LNCAP (cell line): ENCODE data around the gene SLC25A42.

ENCODE experiments used
- TF ChIP-seq, protein P1 (sequence below): fragments of 450-650 bp; IDR thresholded peaks from 2 replicates; pipeline ENCODE4 v1.5.1; 2017; ENCODE audit warnings: mild to moderate bottlenecking

The SLC25A42 gene

DNA sequence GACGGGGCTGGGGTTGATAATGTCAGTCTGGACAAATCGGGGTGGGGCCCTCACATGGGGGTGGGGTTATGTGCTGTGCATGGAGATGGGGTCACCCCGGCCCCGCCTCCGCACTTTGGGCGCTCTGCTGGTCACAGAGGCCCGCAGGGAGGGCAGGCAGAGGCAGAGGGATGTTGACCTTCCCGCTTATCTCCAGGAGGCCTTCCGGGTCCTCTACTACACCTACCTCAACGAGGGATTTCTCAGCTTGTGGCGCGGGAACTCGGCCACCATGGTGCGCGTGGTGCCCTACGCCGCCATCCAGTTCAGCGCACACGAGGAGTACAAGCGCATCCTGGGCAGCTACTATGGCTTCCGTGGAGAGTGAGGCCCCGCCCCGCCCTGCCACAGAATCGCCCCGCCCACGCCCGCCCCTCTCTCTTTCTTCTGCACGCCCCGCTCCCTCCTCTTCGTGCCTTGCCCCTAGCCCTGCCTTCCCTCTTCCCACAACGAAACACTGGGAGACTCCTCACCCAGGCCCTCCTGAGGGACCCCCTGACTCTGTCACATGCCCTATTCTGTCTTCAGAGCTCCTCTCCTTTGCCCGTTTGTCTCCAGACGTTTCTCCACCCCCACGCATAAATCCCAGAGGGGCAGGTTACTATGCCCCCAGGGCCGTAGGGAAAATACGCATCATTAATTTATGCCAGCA is 41.7 kb downstream of the SLC25A42 start:
- TF ChIP-seq, protein P1, sequence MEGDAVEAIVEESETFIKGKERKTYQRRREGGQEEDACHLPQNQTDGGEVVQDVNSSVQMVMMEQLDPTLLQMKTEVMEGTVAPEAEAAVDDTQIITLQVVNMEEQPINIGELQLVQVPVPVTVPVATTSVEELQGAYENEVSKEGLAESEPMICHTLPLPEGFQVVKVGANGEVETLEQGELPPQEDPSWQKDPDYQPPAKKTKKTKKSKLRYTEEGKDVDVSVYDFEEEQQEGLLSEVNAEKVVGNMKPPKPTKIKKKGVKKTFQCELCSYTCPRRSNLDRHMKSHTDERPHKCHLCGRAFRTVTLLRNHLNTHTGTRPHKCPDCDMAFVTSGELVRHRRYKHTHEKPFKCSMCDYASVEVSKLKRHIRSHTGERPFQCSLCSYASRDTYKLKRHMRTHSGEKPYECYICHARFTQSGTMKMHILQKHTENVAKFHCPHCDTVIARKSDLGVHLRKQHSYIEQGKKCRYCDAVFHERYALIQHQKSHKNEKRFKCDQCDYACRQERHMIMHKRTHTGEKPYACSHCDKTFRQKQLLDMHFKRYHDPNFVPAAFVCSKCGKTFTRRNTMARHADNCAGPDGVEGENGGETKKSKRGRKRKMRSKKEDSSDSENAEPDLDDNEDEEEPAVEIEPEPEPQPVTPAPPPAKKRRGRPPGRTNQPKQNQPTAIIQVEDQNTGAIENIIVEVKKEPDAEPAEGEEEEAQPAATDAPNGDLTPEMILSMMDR = no peak

DNA sequence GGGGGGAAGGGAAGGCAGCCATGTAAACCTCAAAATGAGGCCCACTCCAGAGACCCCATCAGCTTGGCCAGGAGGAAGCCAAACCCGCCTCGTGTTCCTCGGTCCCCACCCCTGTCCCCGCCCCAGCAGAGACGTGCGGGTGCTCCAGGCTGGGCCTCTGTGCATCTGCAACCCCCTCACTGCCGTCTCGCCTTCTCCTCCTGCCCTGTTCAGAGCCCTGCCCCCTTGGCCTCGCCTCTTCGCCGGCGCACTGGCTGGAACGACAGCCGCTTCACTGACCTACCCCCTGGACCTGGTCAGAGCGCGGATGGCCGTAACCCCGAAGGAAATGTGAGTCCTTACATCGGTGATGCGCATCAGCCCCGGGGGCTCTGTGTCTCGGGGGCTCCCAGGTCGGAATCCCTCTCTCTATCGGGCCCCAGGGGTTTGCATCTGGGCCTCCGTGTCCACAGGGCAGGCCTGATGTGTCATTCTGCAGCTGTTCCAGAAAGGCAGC is 42.3 kb downstream of the SLC25A42 start:
- TF ChIP-seq, protein P1 = no peak

DNA sequence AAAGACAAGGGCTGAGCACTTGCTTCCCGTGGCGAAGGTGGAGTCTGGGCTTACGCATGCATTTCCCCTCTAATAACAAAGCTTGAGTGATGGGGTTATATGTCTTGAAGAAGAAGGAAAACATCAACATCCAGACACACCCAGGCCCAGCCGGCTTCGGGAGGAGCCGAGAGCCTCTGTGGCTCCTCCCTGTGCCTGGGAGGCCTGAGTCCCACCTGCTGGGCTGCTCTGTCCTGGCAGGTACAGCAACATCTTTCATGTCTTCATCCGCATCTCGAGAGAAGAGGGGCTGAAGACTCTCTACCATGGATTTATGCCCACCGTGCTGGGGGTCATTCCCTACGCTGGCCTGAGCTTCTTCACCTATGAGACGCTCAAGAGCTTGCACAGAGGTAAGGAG is 43.9 kb downstream of the SLC25A42 start:
- TF ChIP-seq, protein P1 = no peak

DNA sequence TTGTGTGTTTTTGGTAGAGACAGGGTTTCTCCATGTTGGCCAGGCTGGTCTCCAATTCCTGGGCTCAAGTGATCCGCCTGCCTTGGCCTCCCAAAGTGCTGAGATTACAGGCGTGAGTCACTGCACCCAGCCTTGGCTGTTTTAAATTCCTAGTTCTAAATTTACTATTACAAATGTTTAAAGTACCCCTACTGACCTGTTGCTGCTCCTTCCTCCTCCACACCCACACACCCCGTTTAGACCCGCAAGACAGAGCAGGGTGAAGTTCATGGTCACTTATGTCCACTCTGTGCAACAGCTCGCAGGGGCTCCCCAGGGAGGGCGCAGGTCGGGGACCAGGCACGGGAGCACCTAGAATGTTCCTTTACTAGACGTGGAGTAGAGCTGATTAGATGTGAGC is 45.8 kb downstream of the SLC25A42 start:
- TF ChIP-seq, protein P1 = no peak

DNA sequence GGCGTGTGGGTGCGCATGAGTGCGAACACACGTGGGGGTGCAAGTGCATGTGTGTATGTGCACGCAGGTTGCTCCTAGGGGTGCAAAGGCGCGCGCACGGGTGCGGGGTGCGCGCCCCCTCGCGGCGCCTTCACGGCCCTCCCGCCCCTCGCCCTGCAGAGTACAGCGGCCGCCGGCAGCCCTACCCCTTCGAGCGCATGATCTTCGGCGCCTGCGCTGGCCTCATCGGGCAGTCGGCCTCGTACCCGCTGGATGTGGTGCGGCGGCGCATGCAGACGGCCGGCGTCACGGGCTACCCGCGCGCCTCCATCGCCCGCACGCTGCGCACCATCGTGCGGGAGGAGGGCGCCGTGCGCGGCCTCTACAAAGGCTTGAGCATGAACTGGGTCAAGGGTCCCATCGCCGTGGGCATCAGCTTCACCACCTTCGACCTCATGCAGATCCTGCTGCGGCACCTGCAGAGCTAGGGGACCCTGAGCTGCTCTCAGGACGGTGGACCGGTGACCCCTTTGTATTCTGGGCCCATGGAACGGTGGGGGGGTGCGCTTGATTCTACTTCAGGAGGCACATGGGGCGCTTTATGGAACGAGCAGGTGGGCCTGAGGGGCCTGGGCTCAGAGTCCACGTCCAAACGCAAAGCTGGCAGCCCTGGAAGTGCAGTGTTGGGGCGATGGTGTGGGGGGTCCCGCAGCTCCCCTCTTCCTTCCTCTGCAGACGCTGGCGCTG is 46.8 kb downstream of the SLC25A42 start:
- TF ChIP-seq, protein P1 = no peak

DNA sequence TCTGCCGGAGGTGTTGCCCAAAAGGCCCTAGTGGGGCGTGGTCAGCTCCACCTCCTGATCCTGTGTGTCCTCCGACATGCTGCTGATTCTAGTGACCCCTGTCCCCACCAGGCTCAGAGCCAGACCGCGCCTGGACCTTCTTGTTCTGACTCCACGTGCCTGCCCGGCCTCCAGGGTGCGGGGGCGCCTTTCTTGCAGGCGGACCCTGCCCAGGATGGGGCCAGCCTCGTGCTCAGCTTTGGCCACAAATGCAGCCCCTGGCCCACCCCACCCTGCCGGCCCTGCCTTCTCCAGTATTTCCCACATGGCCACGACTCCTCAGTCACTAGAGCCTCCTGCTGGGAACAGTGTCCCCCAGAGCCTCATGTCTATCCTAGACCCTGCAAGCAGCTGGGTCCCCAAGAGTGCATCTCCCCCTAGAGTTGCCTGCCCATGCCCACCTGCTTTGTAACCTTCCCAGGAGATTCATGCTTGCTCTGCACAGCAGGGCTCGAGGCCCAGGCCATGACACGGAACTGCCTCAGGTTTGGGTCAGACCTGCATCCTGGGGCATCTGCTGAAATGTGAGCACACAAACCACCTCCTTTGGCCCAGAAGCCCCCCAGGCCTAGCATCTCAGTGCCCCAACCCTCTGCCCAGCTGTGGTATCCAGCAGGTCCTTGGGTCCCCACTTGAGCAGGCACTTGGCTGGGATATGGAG is 47.5 kb downstream of the SLC25A42 start:
- TF ChIP-seq, protein P1 = no peak

- TF ChIP-seq, protein P1 = no peak
Observed at GRCh38 chr19:19111967-19112580, 48.3 kb downstream of the SLC25A42 start.
